Dermis blood vessel endothelial cell (primary cell): ENCODE results near the gene SAMD4B. TPM values are rescaled to one million over a fixed set of nuclear protein-coding genes. Genes with fewer than 3 reads are reported as not detected.
"Not testable (repeated sequence)": the region's sequence is repeated elsewhere in the genome, so short reads cannot be mapped to it uniquely, and the experiment has no call there.

Source experiments
- DNase-seq: peaks from one replicate; pipeline ENCODE4 v3.0.0; 2010
- total RNA-seq: library from RNA; depleted of rRNA; stranded (reverse); fragments of >200 nt; gene quantifications from 2 replicates; pipeline ENCODE4 v1.2.3, GENCODE V29; 2014

SAMD4B gene
- total RNA-seq, result 32.2 and 55.7 TPM in 2 replicates

GRCh38 chr19:39341719-39342604 is at the start of gene SAMD4B:
Gene SAMD4B (plus strand): TSS chr19:39342421. CDS start chr19:39356894, 14,473 bp downstream.
- peak; percentile 98 for DNase-seq

- DNase-seq, result no peak
Observed at GRCh38 chr19:39293394-39293793, 48.8 kb upstream of the SAMD4B start.

- no peak for DNase-seq
Observed at GRCh38 chr19:39296055-39296645, 46.1 kb upstream of the SAMD4B start, which contains the start of gene IFNL1. Gene IFNL1 (plus strand): TSS chr19:39296407. CDS start chr19:39296422, 15 bp downstream.

- no peak for DNase-seq
Observed at GRCh38 chr19:39296906-39297305, 45.3 kb upstream of the SAMD4B start.

- no peak for DNase-seq
Observed at GRCh38 chr19:39297931-39298634, 44.1 kb upstream of the SAMD4B start.

GRCh38 chr19:39299404-39299803 is 42.8 kb upstream of the SAMD4B start:
- DNase-seq, result no peak

GRCh38 chr19:39299832-39300231 is 42.4 kb upstream of the SAMD4B start:
- no peak for DNase-seq

GRCh38 chr19:39301021-39301420 is 41.2 kb upstream of the SAMD4B start:
- no peak for DNase-seq

- DNase-seq, result no peak
Observed at GRCh38 chr19:39301562-39301961, 40.7 kb upstream of the SAMD4B start.

GRCh38 chr19:39303373-39304184 is 38.6 kb upstream of the SAMD4B start:
- DNase-seq, result no peak

GRCh38 chr19:39304185-39304513 is 38.1 kb upstream of the SAMD4B start:
- DNase-seq, result no peak

GRCh38 chr19:39304701-39305571 is 37.3 kb upstream of the SAMD4B start:
- no peak for DNase-seq

GRCh38 chr19:39306075-39306474 is 36.1 kb upstream of the SAMD4B start:
- DNase-seq, result no peak

- DNase-seq, result no peak
Observed at GRCh38 chr19:39307046-39307821, 35.0 kb upstream of the SAMD4B start.

- no peak for DNase-seq
Observed at GRCh38 chr19:39307822-39308530, 34.2 kb upstream of the SAMD4B start.

GRCh38 chr19:39308531-39309304 is 33.5 kb upstream of the SAMD4B start:
- no peak for DNase-seq

GRCh38 chr19:39309305-39309670 is 32.9 kb upstream of the SAMD4B start:
- not testable (repeated sequence) for DNase-seq

GRCh38 chr19:39310558-39311311 is 31.5 kb upstream of the SAMD4B start:
- DNase-seq, result no peak
